ENCODE data around the gene A4GALT. TPM values are rescaled to one million over a fixed set of nuclear protein-coding genes. Genes with fewer than 3 reads are reported as not detected.
"Not testable (repeated sequence)": the region's sequence is repeated elsewhere in the genome, so short reads cannot be mapped to it uniquely, and the experiment has no call there.

Gene A4GALT
- total RNA-seq, 1 experiment from 2014 or later = 6.9 TPM

- intact Hi-C loops (cut with micrococcal nuclease; ENCODE audit: unreplicated experiment); ATAC-seq; H3K9me3 ChIP-seq (ENCODE audit: control insufficient read depth, insufficient read depth, low read depth, low read length); H3K4me1 ChIP-seq (ENCODE audit: control insufficient read depth, insufficient read depth, low read length); H3K36me3 ChIP-seq (ENCODE audit: control insufficient read depth, insufficient read depth, low read length); H3K27me3 ChIP-seq (ENCODE audit: control insufficient read depth, insufficient read depth, low read length); H3K27ac ChIP-seq (ENCODE audit: low read length); DNase-seq (ENCODE audit: low read depth, low spot score); H3K4me3 ChIP-seq (ENCODE audit: low read depth in 2 of 2, low read length in 2 of 2); BruUV-seq (replicated peaks); in situ Hi-C loops (cut with HindIII; ENCODE audit: low pct_unique_long_range_greater_than_20kb, low sequenced_read_pairs): not testable (repeated sequence)
- POLR2A ChIA-PET = interaction anchor here (0.7 kb wide), 1 partner anchor 132 kb away, joined by 5 read pairs; no protein-coding TSS in a partner anchor
- CTCF ChIA-PET = interaction anchor here (0.6 kb wide), 1 partner anchor 87 kb away, joined by 3 read pairs; no protein-coding TSS in a partner anchor
Measured at GRCh38 chr22:42755121-42755520, 34.5 kb upstream of the A4GALT start.

- no peak overlapping the region for H3K27ac ChIP-seq (ENCODE audit: low read length)
- H3K36me3 ChIP-seq (ENCODE audit: control insufficient read depth, insufficient read depth, low read length) = no peaks in the 10 kb centered on the region
- peaks cover 3% of the 10 kb centered on the region for H3K4me1 ChIP-seq (ENCODE audit: control insufficient read depth, insufficient read depth, low read length)
- in situ Hi-C loops (cut with HindIII; ENCODE audit: low pct_unique_long_range_greater_than_20kb, low sequenced_read_pairs) (no loop called here), intact Hi-C loops (cut with micrococcal nuclease; ENCODE audit: unreplicated experiment) (no loop called here)
- POLR2A ChIA-PET = no interaction called here
- DNase-seq (ENCODE audit: low read depth, low spot score) = no peak
- H3K9me3 ChIP-seq (ENCODE audit: control insufficient read depth, insufficient read depth, low read depth, low read length) = no peaks in the 10 kb centered on the region
- TF ChIP-seq POLR2AphosphoS5 (IDR thresholded peaks at IDR 0.05; ENCODE audit: low read depth, low read length) (no peak), SIN3A (IDR thresholded peaks at IDR 0.05; ENCODE audit: borderline replicate concordance, insufficient read depth, low read depth, low read length) (no peak), TCF7L2 (IDR thresholded peaks at IDR 0.05; ENCODE audit: low read depth, low read length) (no peak)
- TF ChIP-seq, protein P1, sequence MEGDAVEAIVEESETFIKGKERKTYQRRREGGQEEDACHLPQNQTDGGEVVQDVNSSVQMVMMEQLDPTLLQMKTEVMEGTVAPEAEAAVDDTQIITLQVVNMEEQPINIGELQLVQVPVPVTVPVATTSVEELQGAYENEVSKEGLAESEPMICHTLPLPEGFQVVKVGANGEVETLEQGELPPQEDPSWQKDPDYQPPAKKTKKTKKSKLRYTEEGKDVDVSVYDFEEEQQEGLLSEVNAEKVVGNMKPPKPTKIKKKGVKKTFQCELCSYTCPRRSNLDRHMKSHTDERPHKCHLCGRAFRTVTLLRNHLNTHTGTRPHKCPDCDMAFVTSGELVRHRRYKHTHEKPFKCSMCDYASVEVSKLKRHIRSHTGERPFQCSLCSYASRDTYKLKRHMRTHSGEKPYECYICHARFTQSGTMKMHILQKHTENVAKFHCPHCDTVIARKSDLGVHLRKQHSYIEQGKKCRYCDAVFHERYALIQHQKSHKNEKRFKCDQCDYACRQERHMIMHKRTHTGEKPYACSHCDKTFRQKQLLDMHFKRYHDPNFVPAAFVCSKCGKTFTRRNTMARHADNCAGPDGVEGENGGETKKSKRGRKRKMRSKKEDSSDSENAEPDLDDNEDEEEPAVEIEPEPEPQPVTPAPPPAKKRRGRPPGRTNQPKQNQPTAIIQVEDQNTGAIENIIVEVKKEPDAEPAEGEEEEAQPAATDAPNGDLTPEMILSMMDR (IDR thresholded peaks at IDR 0.05) = no peak
- TF ChIP-seq, protein P2, sequence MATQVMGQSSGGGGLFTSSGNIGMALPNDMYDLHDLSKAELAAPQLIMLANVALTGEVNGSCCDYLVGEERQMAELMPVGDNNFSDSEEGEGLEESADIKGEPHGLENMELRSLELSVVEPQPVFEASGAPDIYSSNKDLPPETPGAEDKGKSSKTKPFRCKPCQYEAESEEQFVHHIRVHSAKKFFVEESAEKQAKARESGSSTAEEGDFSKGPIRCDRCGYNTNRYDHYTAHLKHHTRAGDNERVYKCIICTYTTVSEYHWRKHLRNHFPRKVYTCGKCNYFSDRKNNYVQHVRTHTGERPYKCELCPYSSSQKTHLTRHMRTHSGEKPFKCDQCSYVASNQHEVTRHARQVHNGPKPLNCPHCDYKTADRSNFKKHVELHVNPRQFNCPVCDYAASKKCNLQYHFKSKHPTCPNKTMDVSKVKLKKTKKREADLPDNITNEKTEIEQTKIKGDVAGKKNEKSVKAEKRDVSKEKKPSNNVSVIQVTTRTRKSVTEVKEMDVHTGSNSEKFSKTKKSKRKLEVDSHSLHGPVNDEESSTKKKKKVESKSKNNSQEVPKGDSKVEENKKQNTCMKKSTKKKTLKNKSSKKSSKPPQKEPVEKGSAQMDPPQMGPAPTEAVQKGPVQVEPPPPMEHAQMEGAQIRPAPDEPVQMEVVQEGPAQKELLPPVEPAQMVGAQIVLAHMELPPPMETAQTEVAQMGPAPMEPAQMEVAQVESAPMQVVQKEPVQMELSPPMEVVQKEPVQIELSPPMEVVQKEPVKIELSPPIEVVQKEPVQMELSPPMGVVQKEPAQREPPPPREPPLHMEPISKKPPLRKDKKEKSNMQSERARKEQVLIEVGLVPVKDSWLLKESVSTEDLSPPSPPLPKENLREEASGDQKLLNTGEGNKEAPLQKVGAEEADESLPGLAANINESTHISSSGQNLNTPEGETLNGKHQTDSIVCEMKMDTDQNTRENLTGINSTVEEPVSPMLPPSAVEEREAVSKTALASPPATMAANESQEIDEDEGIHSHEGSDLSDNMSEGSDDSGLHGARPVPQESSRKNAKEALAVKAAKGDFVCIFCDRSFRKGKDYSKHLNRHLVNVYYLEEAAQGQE (IDR thresholded peaks at IDR 0.05; ENCODE audit: insufficient read depth in 1 of 2, low read depth in 2 of 2, low read length in 1 of 2) = no peak
- BruUV-seq (replicated peaks) = no TSS peak
- no peaks in the 10 kb centered on the region for H3K27me3 ChIP-seq (ENCODE audit: control insufficient read depth, insufficient read depth, low read length)
- no peak overlapping the region for H3K4me3 ChIP-seq (ENCODE audit: low read depth in 2 of 2, low read length in 2 of 2)
- CTCF ChIA-PET = interaction anchor here (0.6 kb wide), 1 partner anchor 86 kb away, joined by 3 read pairs; no protein-coding TSS in a partner anchor
- ATAC-seq = peak; percentile 62
Measured at GRCh38 chr22:42754658-42755057, 34.0 kb upstream of the A4GALT start.

DNA sequence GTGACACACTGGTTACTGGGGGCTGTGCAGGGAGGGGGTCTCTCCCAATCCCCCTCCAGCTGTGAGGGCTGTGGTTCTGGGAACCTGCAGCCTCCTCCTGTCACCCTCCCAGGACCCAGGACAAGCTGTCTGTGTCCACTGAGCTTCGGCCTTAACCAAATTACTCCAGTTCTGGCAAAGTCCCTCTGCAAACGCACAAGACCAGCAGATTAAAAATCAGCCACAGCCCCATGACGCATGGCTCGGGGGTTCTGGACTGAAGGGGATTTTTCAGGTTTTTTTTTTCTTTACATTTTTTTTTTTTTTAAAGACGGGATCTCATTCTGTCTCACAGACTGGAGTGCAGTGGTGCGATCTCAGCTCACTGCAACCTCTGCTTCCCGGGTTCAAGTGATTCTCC, 32.2 kb upstream of the A4GALT start:
- no peak overlapping the region for H3K4me3 ChIP-seq (ENCODE audit: low read depth in 2 of 2, low read length in 2 of 2)
- H3K27me3 ChIP-seq (ENCODE audit: control insufficient read depth, insufficient read depth, low read length) = no peaks in the 10 kb centered on the region
- ChIA-PET CTCF (interaction anchor here (0.6 kb wide), 1 partner anchor 24 kb away, joined by 4 read pairs; no protein-coding TSS in a partner anchor), POLR2A (no interaction called here)
- H3K36me3 ChIP-seq (ENCODE audit: control insufficient read depth, insufficient read depth, low read length) = no peaks in the 10 kb centered on the region
- DNase-seq (ENCODE audit: low read depth, low spot score) (no peak), ATAC-seq (no peak)
- TF ChIP-seq POLR2AphosphoS5 (IDR thresholded peaks at IDR 0.05; ENCODE audit: low read depth, low read length) (no peak), SIN3A (IDR thresholded peaks at IDR 0.05; ENCODE audit: borderline replicate concordance, insufficient read depth, low read depth, low read length) (no peak), TCF7L2 (IDR thresholded peaks at IDR 0.05; ENCODE audit: low read depth, low read length) (no peak)
- TF ChIP-seq, protein P1 (IDR thresholded peaks at IDR 0.05) = no peak
- TF ChIP-seq, protein P2 (IDR thresholded peaks at IDR 0.05; ENCODE audit: insufficient read depth in 1 of 2, low read depth in 2 of 2, low read length in 1 of 2) = no peak
- no peak overlapping the region for H3K27ac ChIP-seq (ENCODE audit: low read length)
- intact Hi-C loops (cut with micrococcal nuclease; ENCODE audit: unreplicated experiment) = no loop called here
- no peaks in the 10 kb centered on the region for H3K9me3 ChIP-seq (ENCODE audit: control insufficient read depth, insufficient read depth, low read depth, low read length)
- in situ Hi-C loops (cut with HindIII; ENCODE audit: low pct_unique_long_range_greater_than_20kb, low sequenced_read_pairs) = no loop called here
- BruUV-seq (replicated peaks) = no TSS peak
- peaks cover 3% of the 10 kb centered on the region for H3K4me1 ChIP-seq (ENCODE audit: control insufficient read depth, insufficient read depth, low read length)
